ENCODE results near the gene COQ4.

COQ4 gene

GRCh38 chr9:128297221-128297773, 25.3 kb upstream of the COQ4 start:
- H3K27ac ChIP-seq (ENCODE audit: low read length) = no peak overlapping the region
- TF ChIP-seq EZH2 (IDR thresholded peaks at IDR 0.05; ENCODE audit: borderline replicate concordance, low read depth, low read length, severe bottlenecking) = no peak
- DNase-seq (no peak), ATAC-seq (ENCODE audit: insufficient read depth, low read depth) (no peak)
- no peak overlapping the region for H3K4me3 ChIP-seq (ENCODE audit: low read depth in 1 of 2, low read length in 2 of 2)
- H4K20me1 ChIP-seq (ENCODE audit: insufficient read depth, low read length) = no peaks in the 10 kb centered on the region
- H3K4me2 ChIP-seq (ENCODE audit: insufficient read depth, low read length) = no peak overlapping the region
- no peaks in the 10 kb centered on the region for H3K9me3 ChIP-seq (ENCODE audit: insufficient read depth, low read length, severe bottlenecking)
- H3K9ac ChIP-seq (ENCODE audit: low read depth, low read length) = no peak overlapping the region
- H2AFZ ChIP-seq (ENCODE audit: low read depth, low read length) = no peak overlapping the region
- H3K36me3 ChIP-seq (ENCODE audit: insufficient read depth, low read length) = no peaks in the 10 kb centered on the region
- no peaks in the 10 kb centered on the region for H3K27me3 ChIP-seq (ENCODE audit: insufficient read depth, low read length, poor library complexity)
- peaks cover 8% of the 10 kb centered on the region; the same call in 1 of the 2 replicates for H3K4me1 ChIP-seq (ENCODE audit: insufficient read depth, low read length)
- H3K79me2 ChIP-seq (ENCODE audit: insufficient read depth, low read length) = no peaks in the 10 kb centered on the region

GRCh38 chr9:128298535-128299482, 23.8 kb upstream of the COQ4 start:
- Histone ChIP-seq H3K9ac (ENCODE audit: low read depth, low read length) (no peak overlapping the region), H3K4me1 (ENCODE audit: insufficient read depth, low read length) (peaks cover 3% of the 10 kb centered on the region; the same call in 1 of the 2 replicates), H2AFZ (ENCODE audit: low read depth, low read length) (no peak overlapping the region), H3K27ac (ENCODE audit: low read length) (no peak overlapping the region), H3K27me3 (ENCODE audit: insufficient read depth, low read length, poor library complexity) (no peaks in the 10 kb centered on the region), H3K79me2 (ENCODE audit: insufficient read depth, low read length) (no peaks in the 10 kb centered on the region), H4K20me1 (ENCODE audit: insufficient read depth, low read length) (no peaks in the 10 kb centered on the region), H3K4me2 (ENCODE audit: insufficient read depth, low read length) (no peak overlapping the region), H3K4me3 (ENCODE audit: low read depth in 1 of 2, low read length in 2 of 2) (no peak overlapping the region), H3K36me3 (ENCODE audit: insufficient read depth, low read length) (no peaks in the 10 kb centered on the region), H3K9me3 (ENCODE audit: insufficient read depth, low read length, severe bottlenecking) (no peaks in the 10 kb centered on the region)
- ATAC-seq (ENCODE audit: insufficient read depth, low read depth) = no peak
- no peak for TF ChIP-seq EZH2 (IDR thresholded peaks at IDR 0.05; ENCODE audit: borderline replicate concordance, low read depth, low read length, severe bottlenecking)
- TF ChIP-seq CTCF (IDR thresholded peaks at IDR 0.05; ENCODE audit: borderline replicate concordance, extremely low read depth, low read length, poor library complexity, severe bottlenecking) = no peak
- no peak for DNase-seq

- H3K4me3 ChIP-seq (ENCODE audit: low read depth in 1 of 2, low read length in 2 of 2) = no peak overlapping the region
- no peak overlapping the region for H3K9ac ChIP-seq (ENCODE audit: low read depth, low read length)
- no peaks in the 10 kb centered on the region for H3K4me1 ChIP-seq (ENCODE audit: insufficient read depth, low read length)
- H3K27ac ChIP-seq (ENCODE audit: low read length) = no peak overlapping the region
- H3K36me3 ChIP-seq (ENCODE audit: insufficient read depth, low read length) = peaks cover 3% of the 10 kb centered on the region; the same call in 1 of the 2 replicates
- ATAC-seq (ENCODE audit: insufficient read depth, low read depth) (no peak), DNase-seq (no peak)
- H3K4me2 ChIP-seq (ENCODE audit: insufficient read depth, low read length) = no peak overlapping the region
- no peaks in the 10 kb centered on the region for H3K9me3 ChIP-seq (ENCODE audit: insufficient read depth, low read length, severe bottlenecking)
- no peaks in the 10 kb centered on the region for H3K79me2 ChIP-seq (ENCODE audit: insufficient read depth, low read length)
- TF ChIP-seq EZH2 (IDR thresholded peaks at IDR 0.05; ENCODE audit: borderline replicate concordance, low read depth, low read length, severe bottlenecking) = no peak
- no peak for TF ChIP-seq CTCF (IDR thresholded peaks at IDR 0.05; ENCODE audit: borderline replicate concordance, extremely low read depth, low read length, poor library complexity, severe bottlenecking)
- H3K27me3 ChIP-seq (ENCODE audit: insufficient read depth, low read length, poor library complexity) = no peaks in the 10 kb centered on the region
- no peaks in the 10 kb centered on the region for H4K20me1 ChIP-seq (ENCODE audit: insufficient read depth, low read length)
- no peak overlapping the region for H2AFZ ChIP-seq (ENCODE audit: low read depth, low read length)
These were observed 18.3 kb upstream of the COQ4 start for GRCh38 chr9:128304136-128304970.
